H9 (cell line): ENCODE data around the gene KCTD2. TPM values are rescaled to one million over a fixed set of nuclear protein-coding genes. Genes with fewer than 3 reads are reported as not detected.

ENCODE experiments used
- DNase-seq: peaks from one replicate; pipeline ENCODE4 v3.0.0-alpha.2; 2017
- H2AFZ ChIP-seq: one replicate; pipeline ENCODE4 v1.6.1; 2013; ENCODE audit warnings: mild to moderate bottlenecking, low read length, control low read depth, moderate library complexity
- H2AK5ac ChIP-seq: 2 replicates; pipeline ENCODE4 v1.6.1; 2013; ENCODE audit warnings: low read length, control low read depth, mixed read lengths; ENCODE audit not compliant: insufficient read length
- H2BK120ac ChIP-seq: one replicate; pipeline ENCODE4 v1.6.1; 2013; ENCODE audit warnings: low read depth, mild to moderate bottlenecking, low read length, control low read depth, inconsistent platforms; ENCODE audit not compliant: poor library complexity, severe bottlenecking
- H2BK12ac ChIP-seq: 2 replicates; pipeline ENCODE4 v1.6.1; 2013; ENCODE audit warnings: low read length, control low read depth, mixed read lengths, low read depth; ENCODE audit not compliant: insufficient read length
- H2BK15ac ChIP-seq: 2 replicates; pipeline ENCODE4 v1.6.1; 2013; ENCODE audit warnings: low read depth, low read length, control low read depth
- H2BK20ac ChIP-seq: one replicate; pipeline ENCODE4 v1.6.1; 2013; ENCODE audit warnings: low read depth, mild to moderate bottlenecking, low read length, control low read depth, inconsistent platforms; ENCODE audit not compliant: poor library complexity, severe bottlenecking
- H2BK5ac ChIP-seq: 2 replicates; pipeline ENCODE4 v1.6.1; 2013; ENCODE audit warnings: low read length, control low read depth, mixed read lengths; ENCODE audit not compliant: insufficient read length
- H3K14ac ChIP-seq: 2 replicates; pipeline ENCODE4 v1.6.1; 2013; ENCODE audit warnings: low read length, control low read depth; ENCODE audit not compliant: insufficient read depth
- H3K18ac ChIP-seq: 2 replicates; pipeline ENCODE4 v1.6.1; 2013; ENCODE audit warnings: low read depth, mild to moderate bottlenecking, mixed read lengths, low read length, control low read depth; ENCODE audit not compliant: insufficient read length
- H3K23ac ChIP-seq: 2 replicates; pipeline ENCODE4 v1.6.1; 2013; ENCODE audit warnings: low read length, control low read depth, mixed read lengths, low read depth; ENCODE audit not compliant: insufficient read length
- H3K23me2 ChIP-seq: 2 replicates; pipeline ENCODE4 v1.6.1; 2013; ENCODE audit warnings: low read depth, mild to moderate bottlenecking, mixed read lengths, low read length, control low read depth; ENCODE audit not compliant: insufficient read length, poor library complexity, severe bottlenecking
- H3K27ac ChIP-seq: 2 replicates; pipeline ENCODE4 v1.5.1; 2013; ENCODE audit warnings: low read length, control low read depth, mixed read lengths, low read depth; ENCODE audit not compliant: insufficient read length
- H3K27me3 ChIP-seq: 2 replicates; pipeline ENCODE4 v1.6.1; 2013; ENCODE audit warnings: low read length, control low read depth, inconsistent platforms; ENCODE audit not compliant: insufficient read depth
- H3K4ac ChIP-seq: 2 replicates; pipeline ENCODE4 v1.6.1; 2013; ENCODE audit warnings: low read depth, mild to moderate bottlenecking, control low read depth, inconsistent platforms, low read length, moderate library complexity
- H3K4me1 ChIP-seq: 2 replicates; pipeline ENCODE4 v1.6.1; 2013; ENCODE audit warnings: low read length, control low read depth, inconsistent platforms; ENCODE audit not compliant: insufficient read depth
- H3K4me2 ChIP-seq: 2 replicates; pipeline ENCODE4 v1.6.1; 2013; ENCODE audit warnings: low read length, control low read depth, mixed read lengths; ENCODE audit not compliant: insufficient read length, insufficient read depth
- H3K56ac ChIP-seq: 2 replicates; pipeline ENCODE4 v1.6.1; 2013; ENCODE audit warnings: low read depth, mild to moderate bottlenecking, mixed read lengths, low read length, control low read depth; ENCODE audit not compliant: insufficient read length
- H3K79me1 ChIP-seq: 2 replicates; pipeline ENCODE4 v1.6.1; 2013; ENCODE audit warnings: low read depth, mild to moderate bottlenecking, moderate library complexity, low read length, control low read depth, inconsistent platforms; ENCODE audit not compliant: insufficient read depth, poor library complexity, severe bottlenecking
- H3K79me2 ChIP-seq: 2 replicates; pipeline ENCODE4 v1.6.1; 2013; ENCODE audit warnings: low read length, control low read depth, inconsistent platforms; ENCODE audit not compliant: insufficient read depth
- H3K9ac ChIP-seq: 2 replicates; pipeline ENCODE4 v1.6.1; 2013; ENCODE audit warnings: low read length, control low read depth, mixed read lengths; ENCODE audit not compliant: insufficient read length; ENCODE audit errors: extremely low read depth
- H3K9me3 ChIP-seq: one replicate; pipeline ENCODE4 v1.6.1; 2013; ENCODE audit warnings: low read depth, low read length, inconsistent platforms; ENCODE audit not compliant: control insufficient read depth
- H3T11ph ChIP-seq: one replicate; pipeline ENCODE4 v1.6.1; 2013; ENCODE audit warnings: mild to moderate bottlenecking, low read length, control low read depth, inconsistent platforms
- H4K20me1 ChIP-seq: one replicate; pipeline ENCODE4 v1.6.1; 2013; ENCODE audit not compliant: control insufficient read depth, insufficient read length, insufficient read depth
- H4K5ac ChIP-seq: 2 replicates; pipeline ENCODE4 v1.6.1; 2013; ENCODE audit warnings: low read depth, mild to moderate bottlenecking, mixed read lengths, low read length, control low read depth; ENCODE audit not compliant: insufficient read length
- H4K8ac ChIP-seq: replicated peaks from 2 replicates; pipeline ENCODE4 v1.6.1; 2013; ENCODE audit warnings: low read length, control low read depth, mixed read lengths, low read depth; ENCODE audit not compliant: insufficient read length
- H4K91ac ChIP-seq: 2 replicates; pipeline ENCODE4 v1.6.1; 2013; ENCODE audit warnings: low read depth, mild to moderate bottlenecking, moderate library complexity, mixed read lengths, low read length, control low read depth; ENCODE audit not compliant: insufficient read length
- H3K27ac Mint-ChIP-seq, 3 experiments: 2 replicates in 2 of 3; 3 replicates in 1 of 3; pipeline ENCODE4 v1.8.0; 2020 to 2021; ENCODE audit warnings: mixed read lengths in 3 of 3, mild to moderate bottlenecking in 1 of 3, moderate library complexity in 1 of 3
- H3K27me3 Mint-ChIP-seq: 2 replicates; pipeline ENCODE4 v1.8.0; 2021; ENCODE audit warnings: low read depth, mild to moderate bottlenecking, moderate library complexity, mixed read lengths
- H3K36me3 Mint-ChIP-seq, 3 experiments: 2 replicates in 2 of 3; 3 replicates in 1 of 3; pipeline ENCODE4 v1.8.0; 2020 to 2021; ENCODE audit warnings: low read depth in 3 of 3, mixed read lengths in 3 of 3; ENCODE audit not compliant: insufficient read depth in 1 of 3
- H3K4me1 Mint-ChIP-seq, 2 experiments: 2 replicates each; pipeline ENCODE4 v1.8.0; 2020; ENCODE audit warnings: mixed read lengths in 2 of 2
- H3K4me3 Mint-ChIP-seq, 2 experiments: 2 replicates in 1 of 2; 3 replicates in 1 of 2; pipeline ENCODE4 v1.8.0; 2020 to 2021; ENCODE audit warnings: mild to moderate bottlenecking in 2 of 2, mixed read lengths in 2 of 2, moderate library complexity in 1 of 2
- H3K9me3 Mint-ChIP-seq, 2 experiments: 2 replicates in 1 of 2; 3 replicates in 1 of 2; pipeline ENCODE4 v1.8.0; 2020; ENCODE audit warnings: mild to moderate bottlenecking in 2 of 2, mixed read lengths in 2 of 2, moderate library complexity in 1 of 2
- CTCF ChIP-seq: fragments of 200-600 bp; sonication (generic); conservative IDR thresholded peaks from 3 replicates; pipeline ENCODE4 v1.8.0; 2021; ENCODE audit warnings: antibody characterized with exemption, mild to moderate bottlenecking
- WGBS: extraction: QIAGEN DNeasy Blood & Tissue Kit; methylation state at CpG from one replicate; pipeline ENCODE4 v1.1.7; 2013; ENCODE audit warnings: missing lambda C conversion rate, low lambda C conversion rate, mixed read lengths; ENCODE audit not compliant: insufficient read length; ENCODE audit errors: extremely low coverage; 5-methylcytosine and 5-hydroxymethylcytosine counted together
- total RNA-seq: library from RNA; stranded (reverse); gene quantifications from 2 replicates; pipeline ENCODE4 v1.2.1, GENCODE V29; 2021

KCTD2 gene
- total RNA-seq, 1 experiment from 2014 or later, result 40.1 TPM

GRCh38 chr17:75065562-75066151, 18.6 kb downstream of the KCTD2 start:
- H2BK15ac ChIP-seq, result no peak overlapping the region
- H2BK12ac ChIP-seq, result no peak overlapping the region
- H3K23ac ChIP-seq, result no peak overlapping the region
- H4K5ac ChIP-seq, result no peak overlapping the region
- Mint-ChIP-seq H3K4me3 (no peak overlapping the region), H3K36me3 (peaks cover 32 to 50% (median 44%) of the 10 kb centered on the region in 3 experiments), H3K27me3 (no peaks in the 10 kb centered on the region; the same call in none of the 2 replicates), H3K27ac (peak overlapping the region in 2 of 3 experiments; percentile 81 to 91; a peak in 3 of 7 replicates), H3K9me3 (no peaks in the 10 kb centered on the region), H3K4me1 (peaks cover 0 to 7% of the 10 kb centered on the region in 2 experiments; a peak in 2 of 4 replicates)
- peaks cover 3% of the 10 kb centered on the region for H4K20me1 ChIP-seq
- no peak overlapping the region for H2BK5ac ChIP-seq
- no peak overlapping the region for H3K4ac ChIP-seq
- H3K14ac ChIP-seq, result no peak overlapping the region
- no peak overlapping the region for H4K91ac ChIP-seq
- no peaks in the 10 kb centered on the region for H3K23me2 ChIP-seq
- no peak overlapping the region for H3K9ac ChIP-seq
- no peak overlapping the region for H3K27ac ChIP-seq
- no peak overlapping the region for H2AFZ ChIP-seq
- no peak overlapping the region for H3K18ac ChIP-seq
- no peak overlapping the region for H3K4me2 ChIP-seq
- H2AK5ac ChIP-seq, result no peak overlapping the region
- no peaks in the 10 kb centered on the region for H3K27me3 ChIP-seq
- H3K79me1 ChIP-seq, result no peaks in the 10 kb centered on the region
- DNase-seq, result no peak
- no peak overlapping the region for H3K56ac ChIP-seq
- no peak overlapping the region for H3T11ph ChIP-seq
- H2BK20ac ChIP-seq, result no peak overlapping the region
- H3K9me3 ChIP-seq, result no peaks in the 10 kb centered on the region
- WGBS, result no CpG with 5 or more reads among the region's 6 CpGs
- H3K79me2 ChIP-seq, result no peaks in the 10 kb centered on the region; the same call in 1 of the 2 replicates
- H2BK120ac ChIP-seq, result no peak overlapping the region
- H4K8ac ChIP-seq, result no peak overlapping the region
- no peaks in the 10 kb centered on the region for H3K4me1 ChIP-seq
- TF ChIP-seq CTCF, result no peak
